ENCODE measurements around the gene ADARB2. TPM values are rescaled to one million over a fixed set of nuclear protein-coding genes. Genes with fewer than 3 reads are reported as not detected.

The ADARB2 gene
- polyA plus RNA-seq, 3 donors: not detected

GRCh38 chr10:1739751-1740150 lies 2.4 kb upstream of the ADARB2 start:
- H3K27me3 ChIP-seq (ENCODE audit: control insufficient read depth in 2 of 2, insufficient read depth in 2 of 2, low read length in 2 of 2): peaks cover 36 to 47% of the 10 kb centered on the region in 2 donors
- H3K4me2 ChIP-seq (replicated peaks; ENCODE audit: extremely low read depth, low read length, poor library complexity, severe bottlenecking): no peak overlapping the region
- no peaks in the 10 kb centered on the region for H3K36me3 Mint-ChIP-seq
- H3K27me3 Mint-ChIP-seq (ENCODE audit: low read depth in 3 of 3): peaks cover 33 to 63% (median 51%) of the 10 kb centered on the region in 3 donors
- H3K4me3 ChIP-seq (replicated peaks in 1 of 3; ENCODE audit: low read depth in 2 of 3, low read length in 3 of 3): no peak overlapping the region
- no peaks in the 10 kb centered on the region for H4K20me1 ChIP-seq (ENCODE audit: insufficient read depth, low read length)
- WGBS (ENCODE audit: insufficient coverage): 52% methylated on average over 9 of the region's 14 CpGs
- H3K4me3 Mint-ChIP-seq: no peak overlapping the region
- no peak overlapping the region for H3K9ac ChIP-seq (ENCODE audit: insufficient read depth, low read length, poor library complexity, severe bottlenecking)
- no peaks in the 10 kb centered on the region for H3K79me2 ChIP-seq (ENCODE audit: insufficient read depth, low read length)
- H3K36me3 ChIP-seq (replicated peaks in 1 of 2; ENCODE audit: control insufficient read depth in 1 of 2, insufficient read depth in 2 of 2, low read length in 2 of 2): no peaks in the 10 kb centered on the region
- no peak overlapping the region for H3K27ac ChIP-seq (ENCODE audit: low read depth in 1 of 2, low read length in 2 of 2)
- H3K4me1 Mint-ChIP-seq: no peaks in the 10 kb centered on the region
- DNase-seq: no peak
- TF ChIP-seq CTCF (IDR thresholded peaks at IDR 0.05): no peak
- H3K9me3 Mint-ChIP-seq: peaks cover 0 to 12% (median 0%) of the 10 kb centered on the region in 7 donors
- peaks cover 0 to 11% of the 10 kb centered on the region in 2 donors for H3K9me3 ChIP-seq (replicated peaks in 1 of 2; ENCODE audit: control insufficient read depth in 1 of 2, insufficient read depth in 1 of 2, low read length in 2 of 2)
- H2AFZ ChIP-seq (ENCODE audit: insufficient read depth, low read depth, low read length, poor library complexity, severe bottlenecking): no peak overlapping the region
- H3K4me1 ChIP-seq (ENCODE audit: control insufficient read depth in 1 of 2, insufficient read depth in 2 of 2, low read length in 2 of 2): no peaks in the 10 kb centered on the region
- no peak overlapping the region for H3K27ac Mint-ChIP-seq
- intact Hi-C loops (cut with micrococcal nuclease): no loop called here

- Histone ChIP-seq H3K4me1 (ENCODE audit: control insufficient read depth in 1 of 2, insufficient read depth in 2 of 2, low read length in 2 of 2) (no peaks in the 10 kb centered on the region), H2AFZ (ENCODE audit: insufficient read depth, low read depth, low read length, poor library complexity, severe bottlenecking) (no peak overlapping the region), H3K79me2 (ENCODE audit: insufficient read depth, low read length) (no peaks in the 10 kb centered on the region), H3K9ac (ENCODE audit: insufficient read depth, low read length, poor library complexity, severe bottlenecking) (no peak overlapping the region), H3K4me3 (replicated peaks in 1 of 3; ENCODE audit: low read depth in 2 of 3, low read length in 3 of 3) (no peak overlapping the region), H3K27ac (ENCODE audit: low read depth in 1 of 2, low read length in 2 of 2) (no peak overlapping the region), H3K27me3 (ENCODE audit: control insufficient read depth in 2 of 2, insufficient read depth in 2 of 2, low read length in 2 of 2) (peaks cover 40 to 52% of the 10 kb centered on the region in 2 donors), H4K20me1 (ENCODE audit: insufficient read depth, low read length) (no peaks in the 10 kb centered on the region), H3K36me3 (replicated peaks in 1 of 2; ENCODE audit: control insufficient read depth in 1 of 2, insufficient read depth in 2 of 2, low read length in 2 of 2) (no peaks in the 10 kb centered on the region), H3K9me3 (replicated peaks in 1 of 2; ENCODE audit: control insufficient read depth in 1 of 2, insufficient read depth in 1 of 2, low read length in 2 of 2) (peaks cover 0 to 11% of the 10 kb centered on the region in 2 donors), H3K4me2 (replicated peaks; ENCODE audit: extremely low read depth, low read length, poor library complexity, severe bottlenecking) (no peak overlapping the region)
- Mint-ChIP-seq H3K36me3 (no peaks in the 10 kb centered on the region), H3K27ac (peak overlapping the region in 1 of 7 donors; percentile 59), H3K9me3 (peaks cover 0 to 12% (median 0%) of the 10 kb centered on the region in 7 donors), H3K27me3 (ENCODE audit: low read depth in 3 of 3) (peaks cover 33 to 69% (median 49%) of the 10 kb centered on the region in 3 donors), H3K4me3 (peak overlapping the region in 1 of 2 donors; percentile 21), H3K4me1 (no peaks in the 10 kb centered on the region)
- intact Hi-C loops (cut with micrococcal nuclease): no loop called here
- WGBS (ENCODE audit: insufficient coverage): 40% methylated on average over 5 of the region's 5 CpGs
- no peak for DNase-seq
- no peak for TF ChIP-seq CTCF (IDR thresholded peaks at IDR 0.05)
Observed at GRCh38 chr10:1738950-1739349, 1.6 kb upstream of the ADARB2 start.
